Mesenchymal stem cell (in vitro differentiated cells and primary cell): ENCODE data around the gene CEP112.

Experiments
- DNase-seq: peaks from one replicate; pipeline ENCODE4 v3.0.0-alpha.2; 2013
- H2AFZ ChIP-seq: one replicate; pipeline ENCODE4 v1.6.1; 2013; ENCODE audit warnings: low read depth, mild to moderate bottlenecking, control low read depth, inconsistent platforms, low read length, moderate library complexity
- H2AK5ac ChIP-seq: 2 replicates; pipeline ENCODE4 v1.6.1; 2013; ENCODE audit warnings: low read length, moderate library complexity, mild to moderate bottlenecking, inconsistent platforms; ENCODE audit not compliant: severe bottlenecking
- H2BK120ac ChIP-seq: one replicate; pipeline ENCODE4 v1.6.1; 2013; ENCODE audit warnings: low read depth, mild to moderate bottlenecking, inconsistent platforms, low read length, moderate library complexity
- H2BK12ac ChIP-seq, 2 experiments: one replicate each; pipeline ENCODE4 v1.6.1; 2013; ENCODE audit warnings: inconsistent platforms in 2 of 2, low read length in 2 of 2, mild to moderate bottlenecking in 2 of 2, moderate library complexity in 2 of 2, control low read depth in 1 of 2
- H2BK15ac ChIP-seq: one replicate; pipeline ENCODE4 v1.6.1; 2013; ENCODE audit warnings: mild to moderate bottlenecking, low read depth, inconsistent platforms; ENCODE audit not compliant: poor library complexity, severe bottlenecking
- H2BK5ac ChIP-seq: 2 replicates; pipeline ENCODE4 v1.6.1; 2013; ENCODE audit warnings: low read depth, mild to moderate bottlenecking, low read length, control low read depth, inconsistent platforms; ENCODE audit not compliant: poor library complexity, severe bottlenecking
- H3K14ac ChIP-seq, 2 experiments: one replicate each; pipeline ENCODE4 v1.6.1; 2013; ENCODE audit warnings: inconsistent platforms in 2 of 2, low read length in 2 of 2, control low read depth in 1 of 2, mild to moderate bottlenecking in 1 of 2, moderate library complexity in 1 of 2
- H3K18ac ChIP-seq, 2 experiments: one replicate each; pipeline ENCODE4 v1.6.1; 2013; ENCODE audit warnings: inconsistent platforms in 2 of 2, low read length in 2 of 2, control low read depth in 1 of 2, low read depth in 1 of 2, mild to moderate bottlenecking in 1 of 2
- H3K23ac ChIP-seq, 2 experiments: one replicate each; pipeline ENCODE4 v1.6.1; 2013; ENCODE audit warnings: inconsistent platforms in 2 of 2, low read length in 2 of 2, mild to moderate bottlenecking in 2 of 2, moderate library complexity in 2 of 2, control low read depth in 1 of 2
- H3K27ac ChIP-seq: 2 replicates; pipeline ENCODE4 v1.5.1; 2013; ENCODE audit warnings: mild to moderate bottlenecking, moderate library complexity, low read length, control low read depth, inconsistent platforms; ENCODE audit not compliant: poor library complexity, severe bottlenecking
- H3K27me3 ChIP-seq, 2 experiments: 2 replicates each; pipeline versions ENCODE4 v1.6.1 to v1.7.0; 2013; ENCODE audit warnings: low read length in 2 of 2, mild to moderate bottlenecking in 2 of 2, moderate library complexity in 2 of 2, control low read depth in 1 of 2, inconsistent platforms in 1 of 2; ENCODE audit not compliant: control insufficient read depth in 1 of 2, insufficient read depth in 1 of 2
- H3K36me3 ChIP-seq, 2 experiments: 2 replicates each; pipeline versions ENCODE4 v1.6.1 to v1.7.0; 2013; ENCODE audit warnings: low read length in 2 of 2, control low read depth in 1 of 2, inconsistent platforms in 1 of 2, low read depth in 1 of 2, mild to moderate bottlenecking in 1 of 2; ENCODE audit not compliant: insufficient read depth in 2 of 2, control insufficient read depth in 1 of 2
- H3K4ac ChIP-seq, 2 experiments: one replicate each; pipeline ENCODE4 v1.6.1; 2013; ENCODE audit warnings: inconsistent platforms in 2 of 2, low read length in 2 of 2, mild to moderate bottlenecking in 2 of 2, moderate library complexity in 2 of 2, control low read depth in 1 of 2, low read depth in 1 of 2
- H3K4me1 ChIP-seq: 2 replicates; pipeline ENCODE4 v1.6.1; 2013; ENCODE audit warnings: low read depth, low read length, control low read depth; ENCODE audit not compliant: control insufficient read depth, insufficient read depth
- H3K4me2 ChIP-seq: 2 replicates; pipeline ENCODE4 v1.6.1; 2013; ENCODE audit warnings: low read length, mild to moderate bottlenecking, inconsistent platforms; ENCODE audit not compliant: poor library complexity, severe bottlenecking
- H3K4me3 ChIP-seq, 2 experiments: 2 replicates each; pipeline versions ENCODE4 v1.5.1 to v1.7.0; 2013; ENCODE audit warnings: low read length in 2 of 2, mild to moderate bottlenecking in 2 of 2, control low read depth in 1 of 2, low read depth in 1 of 2; ENCODE audit not compliant: insufficient read depth in 1 of 2
- H3K79me1 ChIP-seq: replicated peaks from 2 replicates; pipeline ENCODE4 v1.6.1; 2013; ENCODE audit warnings: mild to moderate bottlenecking, control low read depth, low read length, inconsistent platforms; ENCODE audit not compliant: poor library complexity, severe bottlenecking
- H3K9ac ChIP-seq: 2 replicates; pipeline ENCODE4 v1.7.0; 2013; ENCODE audit warnings: mild to moderate bottlenecking, low read length, moderate library complexity
- H3K9me3 ChIP-seq: 2 replicates; pipeline ENCODE4 v1.7.0; 2013; ENCODE audit warnings: mild to moderate bottlenecking, low read length; ENCODE audit not compliant: control insufficient read depth
- H4K8ac ChIP-seq: one replicate; pipeline ENCODE4 v1.6.1; 2013; ENCODE audit warnings: inconsistent platforms, mild to moderate bottlenecking, low read length, moderate library complexity
- H4K91ac ChIP-seq: one replicate; pipeline ENCODE4 v1.6.1; 2013; ENCODE audit warnings: mild to moderate bottlenecking, low read length, inconsistent platforms
- WGBS: methylation state at CpG from one replicate; pipeline ENCODE4 v1.1.7; 2013; ENCODE audit warnings: mixed read lengths; 5-methylcytosine and 5-hydroxymethylcytosine counted together

Gene CEP112

GRCh38 chr17:65688307-65688706, 503.6 kb downstream of the CEP112 start:
- no peak overlapping the region for H3K18ac ChIP-seq
- WGBS = 100% methylated on average over 2 of the region's 2 CpGs

GRCh38 chr17:65685110-65685509, 506.8 kb downstream of the CEP112 start:
- H2AFZ ChIP-seq = no peak overlapping the region
- H3K79me1 ChIP-seq = no peaks in the 10 kb centered on the region
- H3K4me2 ChIP-seq = no peak overlapping the region
- WGBS = no CpG with 5 or more reads among the region's 1 CpG
- DNase-seq = no peak
- H3K18ac ChIP-seq = no peak overlapping the region
- no peak overlapping the region for H2BK15ac ChIP-seq
- no peak overlapping the region for H3K9ac ChIP-seq
- no peak overlapping the region for H2BK5ac ChIP-seq
- H3K36me3 ChIP-seq = no peaks in the 10 kb centered on the region
- no peak overlapping the region for H4K91ac ChIP-seq
- H4K8ac ChIP-seq = no peak overlapping the region
- no peak overlapping the region for H3K4me3 ChIP-seq
- H3K4me1 ChIP-seq = no peaks in the 10 kb centered on the region
- H3K4ac ChIP-seq = no peak overlapping the region
- H2BK120ac ChIP-seq = no peak overlapping the region
- H2BK12ac ChIP-seq = no peak overlapping the region
- H3K27ac ChIP-seq = no peak overlapping the region
- no peaks in the 10 kb centered on the region for H3K9me3 ChIP-seq
- no peak overlapping the region for H2AK5ac ChIP-seq
- H3K14ac ChIP-seq = no peak overlapping the region
- H3K27me3 ChIP-seq = no peaks in the 10 kb centered on the region
- no peak overlapping the region for H3K23ac ChIP-seq

More at GRCh38 chr17:65688307-65688706, 503.6 kb downstream of the CEP112 start:
- Histone ChIP-seq H3K4me2 (no peak overlapping the region), H2BK5ac (no peak overlapping the region), H2BK120ac (no peak overlapping the region), H3K4ac (no peak overlapping the region), H3K4me3 (no peak overlapping the region), H3K4me1 (peaks cover 3% of the 10 kb centered on the region), H4K91ac (no peak overlapping the region), H3K79me1 (no peaks in the 10 kb centered on the region), H3K23ac (no peak overlapping the region), H3K14ac (no peak overlapping the region), H2AFZ (no peak overlapping the region), H2BK15ac (no peak overlapping the region), H3K27ac (no peak overlapping the region), H4K8ac (no peak overlapping the region), H3K9ac (no peak overlapping the region), H2AK5ac (no peak overlapping the region), H2BK12ac (no peak overlapping the region), H3K36me3 (no peaks in the 10 kb centered on the region), H3K9me3 (no peaks in the 10 kb centered on the region), H3K27me3 (no peaks in the 10 kb centered on the region)
- DNase-seq = no peak

GRCh38 chr17:65684631-65685030, 507.3 kb downstream of the CEP112 start:
- no peak overlapping the region for H3K27ac ChIP-seq
- no peak overlapping the region for H3K4me3 ChIP-seq
- no peak overlapping the region for H3K23ac ChIP-seq
- no peak overlapping the region for H2BK15ac ChIP-seq
- H3K14ac ChIP-seq = no peak overlapping the region
- no peak overlapping the region for H2BK5ac ChIP-seq
- no peak overlapping the region for H2AFZ ChIP-seq
- no peaks in the 10 kb centered on the region for H3K9me3 ChIP-seq
- H3K27me3 ChIP-seq = no peaks in the 10 kb centered on the region
- no peak overlapping the region for H3K4ac ChIP-seq
- H2BK12ac ChIP-seq = no peak overlapping the region
- no peak overlapping the region for H4K91ac ChIP-seq
- H3K4me1 ChIP-seq = no peaks in the 10 kb centered on the region
- H3K9ac ChIP-seq = no peak overlapping the region
- no peak overlapping the region for H2AK5ac ChIP-seq
- H3K4me2 ChIP-seq = no peak overlapping the region
- H3K18ac ChIP-seq = no peak overlapping the region
- DNase-seq = peak; percentile 7
- no peak overlapping the region for H4K8ac ChIP-seq
- H3K79me1 ChIP-seq = no peaks in the 10 kb centered on the region
- H2BK120ac ChIP-seq = no peak overlapping the region
- 96% methylated on average over 4 of the region's 4 CpGs for WGBS
- no peaks in the 10 kb centered on the region for H3K36me3 ChIP-seq

DNA sequence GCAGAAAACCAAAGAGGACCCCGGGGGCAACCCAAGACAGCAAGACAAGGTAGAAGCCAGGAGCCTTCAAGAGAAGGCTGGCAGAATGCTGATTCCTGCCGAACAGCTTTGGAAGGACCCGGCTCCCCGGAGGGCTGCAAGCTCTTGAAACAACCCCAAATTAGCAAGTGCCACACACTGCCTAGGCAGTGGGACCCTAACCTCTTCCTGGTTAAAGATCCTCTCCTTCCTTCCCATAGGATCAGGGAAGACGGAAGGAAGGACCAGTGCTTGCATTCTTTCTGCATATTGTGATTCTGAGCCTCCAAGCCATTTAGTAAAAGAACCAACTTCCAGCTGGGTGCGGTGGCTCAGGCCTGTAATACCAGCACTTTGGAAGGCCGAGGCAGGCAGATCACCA, 508.5 kb downstream of the CEP112 start:
- no peaks in the 10 kb centered on the region for H3K27me3 ChIP-seq
- no peak overlapping the region for H2BK120ac ChIP-seq
- H3K4me3 ChIP-seq = no peak overlapping the region
- H2AFZ ChIP-seq = no peak overlapping the region
- no peaks in the 10 kb centered on the region for H3K9me3 ChIP-seq
- no peaks in the 10 kb centered on the region for H3K79me1 ChIP-seq
- no peak overlapping the region for H2BK15ac ChIP-seq
- H3K36me3 ChIP-seq = no peaks in the 10 kb centered on the region
- H3K18ac ChIP-seq = no peak overlapping the region
- no peak overlapping the region for H2BK5ac ChIP-seq
- 91% methylated on average over 7 of the region's 7 CpGs for WGBS
- no peak overlapping the region for H2AK5ac ChIP-seq
- no peak overlapping the region for H3K9ac ChIP-seq
- no peak overlapping the region for H3K4ac ChIP-seq
- H3K23ac ChIP-seq = no peak overlapping the region
- H3K27ac ChIP-seq = no peak overlapping the region
- H3K4me2 ChIP-seq = no peak overlapping the region
- H3K14ac ChIP-seq = no peak overlapping the region
- no peak overlapping the region for H2BK12ac ChIP-seq
- no peak overlapping the region for H4K8ac ChIP-seq
- no peak for DNase-seq
- H4K91ac ChIP-seq = no peak overlapping the region
- H3K4me1 ChIP-seq = no peaks in the 10 kb centered on the region
